ENCODE results near the gene LRRC58. TPM values are rescaled to one million over a fixed set of nuclear protein-coding genes. Genes with fewer than 3 reads are reported as not detected.
A peak's percentile ranks its signal among the peaks of the same experiment; 100 is the strongest.

Gene LRRC58
- total RNA-seq (33.6 and 34.7 TPM in 2 replicates), polyA plus RNA-seq (8.1 and 8.8 TPM in 2 replicates)

DNA sequence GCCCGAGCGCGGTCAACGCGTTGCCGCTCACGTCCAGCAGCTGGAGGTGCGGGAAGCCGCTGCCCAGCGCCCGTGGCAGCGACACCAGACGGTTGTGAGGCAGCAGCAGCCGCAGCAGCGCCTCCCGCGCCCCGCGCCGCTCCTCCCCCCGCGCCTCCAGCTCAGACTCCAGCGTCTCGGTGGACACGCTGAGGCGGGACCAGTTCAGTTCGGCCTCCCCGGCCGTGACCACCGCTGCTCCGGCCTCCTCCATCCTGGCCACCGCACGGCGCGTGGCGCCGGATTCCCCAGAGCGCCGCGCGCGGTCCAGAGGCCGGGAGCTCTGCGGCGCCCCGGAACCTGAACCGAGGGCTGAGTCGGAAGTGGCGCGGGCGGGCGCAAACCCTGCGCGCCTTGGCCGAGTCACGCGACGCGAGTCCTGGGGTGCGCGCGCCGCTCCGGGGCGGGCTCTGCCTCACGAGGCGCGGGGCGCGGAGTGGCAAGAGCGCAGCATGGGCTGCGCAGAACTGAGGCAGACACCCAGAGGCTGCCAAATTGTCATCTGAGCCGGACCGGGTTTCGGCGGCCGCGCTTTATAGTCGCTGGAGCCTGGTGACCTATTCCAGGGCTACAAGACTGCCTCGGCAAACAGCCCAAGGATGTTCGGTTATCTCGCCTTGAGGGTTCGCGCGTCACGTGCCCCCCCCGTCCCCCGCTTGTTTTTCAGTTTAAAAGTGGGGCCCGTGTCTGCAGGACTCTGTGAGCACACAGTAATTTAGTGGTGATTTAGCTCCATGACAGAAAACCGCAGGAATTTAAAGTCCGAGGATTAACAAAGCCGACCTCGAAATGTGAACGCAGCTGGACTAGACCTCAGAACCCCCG is at the start of gene LRRC58:
LRRC58 (minus strand) TSS at position 364 of the 864 bp plus-strand sequence; CDS start at position 253, 111 bp downstream.
- H3K9me3 ChIP-seq (ENCODE audit: low read depth), result no peaks in the 10 kb centered on the region
- 2% methylated on average over 80 of the region's 95 CpGs for WGBS (ENCODE audit: low lambda C conversion rate, missing lambda C conversion rate)
- no peak for TF ChIP-seq EZH2phosphoT487 (IDR thresholded peaks at IDR 0.05; ENCODE audit: low read depth, severe bottlenecking, unreplicated experiment)
- TF ChIP-seq EZH2 (IDR thresholded peaks at IDR 0.05; ENCODE audit: borderline replicate concordance), result no peak
- TF ChIP-seq, protein P1, sequence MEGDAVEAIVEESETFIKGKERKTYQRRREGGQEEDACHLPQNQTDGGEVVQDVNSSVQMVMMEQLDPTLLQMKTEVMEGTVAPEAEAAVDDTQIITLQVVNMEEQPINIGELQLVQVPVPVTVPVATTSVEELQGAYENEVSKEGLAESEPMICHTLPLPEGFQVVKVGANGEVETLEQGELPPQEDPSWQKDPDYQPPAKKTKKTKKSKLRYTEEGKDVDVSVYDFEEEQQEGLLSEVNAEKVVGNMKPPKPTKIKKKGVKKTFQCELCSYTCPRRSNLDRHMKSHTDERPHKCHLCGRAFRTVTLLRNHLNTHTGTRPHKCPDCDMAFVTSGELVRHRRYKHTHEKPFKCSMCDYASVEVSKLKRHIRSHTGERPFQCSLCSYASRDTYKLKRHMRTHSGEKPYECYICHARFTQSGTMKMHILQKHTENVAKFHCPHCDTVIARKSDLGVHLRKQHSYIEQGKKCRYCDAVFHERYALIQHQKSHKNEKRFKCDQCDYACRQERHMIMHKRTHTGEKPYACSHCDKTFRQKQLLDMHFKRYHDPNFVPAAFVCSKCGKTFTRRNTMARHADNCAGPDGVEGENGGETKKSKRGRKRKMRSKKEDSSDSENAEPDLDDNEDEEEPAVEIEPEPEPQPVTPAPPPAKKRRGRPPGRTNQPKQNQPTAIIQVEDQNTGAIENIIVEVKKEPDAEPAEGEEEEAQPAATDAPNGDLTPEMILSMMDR (IDR thresholded peaks at IDR 0.05; ENCODE audit: poor library complexity), result peak; percentile 26
- peaks cover 39% of the 10 kb centered on the region for H3K79me2 ChIP-seq
- no peaks in the 10 kb centered on the region for H3K36me3 ChIP-seq (replicated peaks; ENCODE audit: insufficient read depth, low read depth)
- H3K27ac ChIP-seq, result peak within 1 kb of the TSS; percentile 93
- DNase-seq (ENCODE audit: low spot score), result peak; percentile 98
- no peaks in the 10 kb centered on the region for H3K27me3 ChIP-seq
- H2AFZ ChIP-seq, result peak within 1 kb of the TSS; percentile 89
- peak within 1 kb of the TSS; percentile 69 for H3K4me3 ChIP-seq
- peak within 1 kb of the TSS; percentile 84 for H3K4me2 ChIP-seq
- H3K4me1 ChIP-seq (ENCODE audit: insufficient read depth), result peaks cover 14% of the 10 kb centered on the region
- H4K20me1 ChIP-seq (ENCODE audit: insufficient read depth, poor library complexity, severe bottlenecking), result peaks cover 19% of the 10 kb centered on the region
- H3K9me2 ChIP-seq (replicated peaks; ENCODE audit: insufficient read depth), result no peaks in the 10 kb centered on the region

DNA sequence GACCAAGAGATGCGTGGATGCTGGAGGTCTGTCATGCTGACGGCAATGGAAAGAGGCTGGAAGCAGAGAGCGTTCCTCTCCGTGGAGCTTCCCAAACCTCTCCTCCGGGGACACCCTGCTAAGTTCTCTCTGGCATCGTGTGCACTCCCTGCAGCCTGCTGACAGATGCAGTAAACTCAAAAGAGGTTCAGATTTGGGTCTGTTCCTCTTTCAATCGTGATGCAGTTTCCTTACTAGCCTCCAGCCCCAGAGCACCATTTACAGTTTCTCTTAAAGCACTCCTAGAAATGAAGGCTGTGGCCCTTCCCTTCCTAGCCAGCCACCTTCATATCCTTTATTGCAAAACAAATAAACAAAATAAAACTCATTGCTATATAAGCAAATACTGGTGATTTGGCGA is 47.3 kb upstream of the LRRC58 start:
- no peak overlapping the region for H3K27ac ChIP-seq
- DNase-seq (ENCODE audit: low spot score), result no peak
- no peaks in the 10 kb centered on the region for H4K20me1 ChIP-seq (ENCODE audit: insufficient read depth, poor library complexity, severe bottlenecking)
- 96% methylated on average over 8 of the region's 8 CpGs for WGBS (ENCODE audit: low lambda C conversion rate, missing lambda C conversion rate)
- TF ChIP-seq EZH2phosphoT487 (IDR thresholded peaks at IDR 0.05; ENCODE audit: low read depth, severe bottlenecking, unreplicated experiment), result no peak
- no peaks in the 10 kb centered on the region for H3K9me3 ChIP-seq (ENCODE audit: low read depth)
- H3K27me3 ChIP-seq, result no peaks in the 10 kb centered on the region
- H2AFZ ChIP-seq, result no peak overlapping the region
- H3K4me3 ChIP-seq, result no peak overlapping the region
- no peaks in the 10 kb centered on the region for H3K9me2 ChIP-seq (replicated peaks; ENCODE audit: insufficient read depth)
- peaks cover 4% of the 10 kb centered on the region for H3K36me3 ChIP-seq (replicated peaks; ENCODE audit: insufficient read depth, low read depth)
- no peaks in the 10 kb centered on the region for H3K79me2 ChIP-seq
- no peaks in the 10 kb centered on the region for H3K4me1 ChIP-seq (ENCODE audit: insufficient read depth)
- H3K4me2 ChIP-seq, result no peak overlapping the region

DNA sequence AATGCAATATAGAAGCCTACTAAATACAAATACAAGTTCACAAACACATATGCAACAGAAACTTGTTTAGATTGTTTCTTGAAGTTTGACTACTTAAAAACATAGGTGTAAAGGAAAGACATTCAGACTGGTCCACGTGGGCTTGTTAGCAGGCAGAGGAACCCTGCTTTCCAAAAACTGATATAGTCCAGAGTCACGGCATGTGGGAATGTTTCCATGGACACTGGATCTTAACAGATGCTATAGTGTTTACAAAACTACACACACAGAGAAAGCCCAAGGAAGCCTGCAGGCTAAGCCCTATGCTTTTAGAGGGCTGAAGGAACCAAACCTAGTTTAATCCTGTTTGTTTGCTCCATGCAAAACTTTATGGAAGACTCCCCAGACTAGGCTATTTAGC is 45.2 kb upstream of the LRRC58 start:
- no peak for TF ChIP-seq EZH2 (IDR thresholded peaks at IDR 0.05; ENCODE audit: borderline replicate concordance)
- TF ChIP-seq, protein P1 (IDR thresholded peaks at IDR 0.05; ENCODE audit: poor library complexity), result no peak
- no peak for TF ChIP-seq EZH2phosphoT487 (IDR thresholded peaks at IDR 0.05; ENCODE audit: low read depth, severe bottlenecking, unreplicated experiment)
- 68% methylated on average over 2 of the region's 2 CpGs for WGBS (ENCODE audit: low lambda C conversion rate, missing lambda C conversion rate)
- H3K36me3 ChIP-seq (replicated peaks; ENCODE audit: insufficient read depth, low read depth), result peaks cover 4% of the 10 kb centered on the region
- H3K27me3 ChIP-seq, result no peaks in the 10 kb centered on the region
- H3K79me2 ChIP-seq, result no peaks in the 10 kb centered on the region
- H3K27ac ChIP-seq, result no peak overlapping the region
- no peak overlapping the region for H3K4me3 ChIP-seq
- no peaks in the 10 kb centered on the region for H3K9me2 ChIP-seq (replicated peaks; ENCODE audit: insufficient read depth)
- no peaks in the 10 kb centered on the region for H3K9me3 ChIP-seq (ENCODE audit: low read depth)
- H3K4me2 ChIP-seq, result no peak overlapping the region
- no peak overlapping the region for H2AFZ ChIP-seq
- H4K20me1 ChIP-seq (ENCODE audit: insufficient read depth, poor library complexity, severe bottlenecking), result no peaks in the 10 kb centered on the region
- H3K4me1 ChIP-seq (ENCODE audit: insufficient read depth), result no peaks in the 10 kb centered on the region
- no peak for DNase-seq (ENCODE audit: low spot score)

DNA sequence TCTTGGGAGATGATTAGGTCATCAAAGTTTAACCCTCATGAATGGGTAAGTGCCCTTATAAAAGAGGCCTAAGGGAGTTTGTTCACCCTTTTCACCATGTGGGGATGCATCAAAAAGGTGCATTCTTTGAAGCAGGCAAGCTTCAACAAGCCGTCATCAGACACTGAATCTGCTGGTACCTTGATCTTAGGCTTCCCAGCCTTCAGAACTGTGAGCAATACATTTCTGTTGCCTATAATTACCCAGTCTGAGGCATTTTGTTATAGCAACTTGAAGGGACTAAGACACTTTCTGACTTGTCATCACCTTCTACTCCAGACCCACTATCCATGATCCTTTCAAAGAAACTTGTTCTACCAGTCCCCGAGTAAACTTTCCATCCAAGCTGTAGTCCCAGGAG is 44.6 kb upstream of the LRRC58 start:
- Histone ChIP-seq H3K27ac (no peak overlapping the region), H3K9me3 (ENCODE audit: low read depth) (no peaks in the 10 kb centered on the region), H3K4me3 (no peak overlapping the region), H3K27me3 (no peaks in the 10 kb centered on the region), H3K36me3 (replicated peaks; ENCODE audit: insufficient read depth, low read depth) (peaks cover 4% of the 10 kb centered on the region), H3K9me2 (replicated peaks; ENCODE audit: insufficient read depth) (no peaks in the 10 kb centered on the region), H2AFZ (no peak overlapping the region), H3K4me1 (ENCODE audit: insufficient read depth) (no peaks in the 10 kb centered on the region), H3K4me2 (no peak overlapping the region), H4K20me1 (ENCODE audit: insufficient read depth, poor library complexity, severe bottlenecking) (no peaks in the 10 kb centered on the region), H3K79me2 (no peaks in the 10 kb centered on the region)
- no peak for DNase-seq (ENCODE audit: low spot score)
- WGBS (ENCODE audit: low lambda C conversion rate, missing lambda C conversion rate), result 72% methylated on average over 2 of the region's 2 CpGs
- no peak for TF ChIP-seq EZH2 (IDR thresholded peaks at IDR 0.05; ENCODE audit: borderline replicate concordance)
- TF ChIP-seq EZH2phosphoT487 (IDR thresholded peaks at IDR 0.05; ENCODE audit: low read depth, severe bottlenecking, unreplicated experiment), result no peak
- TF ChIP-seq, protein P1 (IDR thresholded peaks at IDR 0.05; ENCODE audit: poor library complexity), result no peak

All from hepatocyte (in vitro differentiated cells).